Measurements from ENCODE around the gene MRPL28.
"Not testable (repeated sequence)": the region's sequence is repeated elsewhere in the genome, so short reads cannot be mapped to it uniquely, and the experiment has no call there.

Gene MRPL28

DNA sequence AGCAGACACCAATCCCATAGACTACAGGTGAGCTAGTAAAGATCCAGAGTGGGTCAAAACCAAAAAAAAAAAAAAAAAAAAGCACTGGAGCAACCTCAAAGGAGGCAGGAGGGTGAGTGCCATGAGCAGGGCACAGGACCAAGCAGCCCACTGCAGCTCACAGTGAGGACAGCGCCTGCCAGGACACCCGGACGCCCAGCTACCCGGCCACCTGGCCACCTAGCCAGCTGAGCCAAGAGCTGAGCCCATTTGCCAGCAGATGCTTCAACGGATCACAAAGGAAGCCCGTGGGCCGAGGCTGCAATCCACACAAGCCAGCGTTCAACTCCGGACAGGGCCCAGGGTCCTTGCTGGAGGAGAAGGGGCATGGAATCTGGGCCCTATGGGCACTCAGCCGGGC lies 32.9 kb downstream of the MRPL28 start:
- no peak for DNase-seq

- no peak for DNase-seq
These were observed 34.1 kb downstream of the MRPL28 start for GRCh38 chr16:336269-336668.

DNA sequence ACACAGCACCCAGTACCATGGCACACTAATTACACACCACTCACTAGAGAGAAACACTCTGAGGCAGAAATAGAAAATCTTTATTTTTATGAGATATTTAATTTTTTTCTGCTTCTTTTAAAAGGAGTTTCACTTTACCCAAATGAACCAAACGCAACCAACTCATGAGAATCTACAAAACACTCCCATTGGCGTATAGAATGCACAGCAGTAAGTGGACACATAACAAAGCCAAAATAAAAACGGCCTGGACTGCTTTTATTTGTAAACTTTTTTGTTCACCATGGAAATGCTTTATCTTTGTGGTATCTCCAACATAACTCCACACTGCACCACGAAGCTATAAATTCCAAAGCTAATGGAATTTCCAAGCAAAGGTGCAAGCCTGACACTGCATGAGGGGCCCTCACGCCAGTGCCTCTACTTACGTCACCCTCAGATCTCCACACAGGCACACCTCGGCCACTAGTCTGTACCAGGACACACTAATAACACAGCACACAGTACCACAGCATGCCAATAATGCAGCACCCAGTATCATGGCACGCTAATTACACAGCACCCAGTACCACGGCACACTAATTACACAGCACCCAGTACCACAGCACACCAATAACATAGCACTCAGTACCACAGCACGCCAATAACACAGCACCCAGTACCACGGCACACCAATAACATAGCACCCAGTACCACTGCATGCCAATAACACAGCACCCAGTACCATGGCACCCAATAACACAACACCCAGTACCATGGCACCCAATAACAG lies 35.3 kb downstream of the MRPL28 start:
- not testable (repeated sequence) for DNase-seq

DNA sequence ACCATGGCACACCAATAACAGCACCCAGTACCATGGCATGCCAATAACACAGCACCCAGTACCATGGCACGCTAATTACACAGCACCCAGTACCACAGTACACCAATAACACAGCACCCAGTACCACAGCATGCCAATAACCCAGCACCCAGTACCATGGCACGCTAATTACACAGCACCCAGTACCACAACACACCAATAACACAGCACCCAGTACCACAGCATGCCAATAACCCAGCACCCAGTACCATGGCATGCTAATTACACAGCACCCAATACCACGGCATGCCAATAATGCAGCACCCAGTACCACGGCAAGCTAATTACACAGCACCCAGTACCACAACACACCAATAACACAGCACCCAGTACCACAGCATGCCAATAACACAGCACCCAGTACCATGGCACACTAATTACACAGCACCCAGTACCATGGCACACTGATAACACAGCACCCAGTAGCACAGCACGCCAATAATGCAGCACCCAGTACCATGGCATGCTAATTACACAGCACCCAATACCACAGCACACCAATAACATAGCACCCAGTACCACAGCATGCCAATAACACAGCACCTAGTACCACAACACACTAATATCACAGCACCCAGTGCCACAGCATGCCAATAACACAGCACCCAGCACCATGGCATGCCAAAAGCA lies 36.0 kb downstream of the MRPL28 start:
- DNase-seq, result not testable (repeated sequence)

- DNase-seq, result no peak
These were observed 36.8 kb downstream of the MRPL28 start for GRCh38 chr16:333406-334094.

GRCh38 chr16:331181-331814 lies 39.0 kb downstream of the MRPL28 start:
- not testable (repeated sequence) for DNase-seq

DNA sequence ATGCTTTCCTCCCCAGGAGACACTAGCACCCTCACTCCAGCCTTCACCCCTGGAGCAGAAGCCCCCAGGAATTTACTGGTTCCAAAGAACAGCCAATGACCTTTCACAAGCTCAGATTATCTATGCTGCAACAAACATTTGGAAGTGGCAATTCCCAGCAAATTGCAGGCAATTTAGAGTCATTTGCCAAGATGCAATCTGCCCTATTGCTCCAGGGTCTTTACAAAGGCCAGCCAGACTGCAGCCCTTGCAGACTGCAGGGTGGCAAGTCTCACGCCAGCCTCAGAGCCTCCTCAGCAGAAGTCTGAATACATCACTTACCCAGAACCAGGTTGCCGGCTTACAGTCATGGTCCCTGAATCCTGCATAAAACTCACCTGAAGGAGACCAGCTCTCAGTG lies 39.6 kb downstream of the MRPL28 start:
- DNase-seq, result no peak

DNA sequence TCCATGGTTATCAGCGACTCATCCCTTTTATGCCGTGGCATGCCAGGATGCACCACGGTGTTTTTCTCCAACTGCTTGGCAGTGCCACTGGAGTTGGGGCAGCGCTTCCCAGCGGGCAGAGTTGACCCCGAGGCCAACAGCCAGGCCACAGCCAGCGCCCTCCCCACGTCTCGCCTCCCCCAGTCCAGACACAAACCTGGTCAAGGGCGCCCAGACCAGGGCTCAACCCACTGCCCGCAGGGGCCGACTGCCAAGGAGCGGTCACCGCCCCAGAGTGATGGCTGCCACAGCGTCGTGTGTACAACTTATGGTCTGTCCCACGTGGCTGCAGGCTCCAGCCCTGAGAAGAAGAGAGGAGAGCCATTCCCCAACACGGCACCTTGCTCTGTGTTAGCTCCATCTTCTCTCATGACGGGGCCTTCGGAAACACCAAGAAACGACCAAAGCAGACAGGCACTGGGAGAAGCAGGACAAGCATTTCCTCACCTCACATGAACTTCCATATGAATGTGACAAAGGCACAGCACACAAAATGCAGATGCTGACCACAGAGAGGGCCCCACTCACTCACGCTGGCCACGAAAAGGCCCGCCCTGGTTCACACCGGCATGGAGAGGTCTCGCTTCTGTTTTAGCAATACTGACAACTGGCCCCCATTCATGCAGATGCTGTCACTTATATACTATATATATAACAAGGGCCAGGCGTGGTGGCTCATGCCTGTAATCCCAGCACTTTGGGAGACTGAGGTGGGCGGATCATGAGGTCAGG lies 44.8 kb downstream of the MRPL28 start:
- no peak for DNase-seq

DNA sequence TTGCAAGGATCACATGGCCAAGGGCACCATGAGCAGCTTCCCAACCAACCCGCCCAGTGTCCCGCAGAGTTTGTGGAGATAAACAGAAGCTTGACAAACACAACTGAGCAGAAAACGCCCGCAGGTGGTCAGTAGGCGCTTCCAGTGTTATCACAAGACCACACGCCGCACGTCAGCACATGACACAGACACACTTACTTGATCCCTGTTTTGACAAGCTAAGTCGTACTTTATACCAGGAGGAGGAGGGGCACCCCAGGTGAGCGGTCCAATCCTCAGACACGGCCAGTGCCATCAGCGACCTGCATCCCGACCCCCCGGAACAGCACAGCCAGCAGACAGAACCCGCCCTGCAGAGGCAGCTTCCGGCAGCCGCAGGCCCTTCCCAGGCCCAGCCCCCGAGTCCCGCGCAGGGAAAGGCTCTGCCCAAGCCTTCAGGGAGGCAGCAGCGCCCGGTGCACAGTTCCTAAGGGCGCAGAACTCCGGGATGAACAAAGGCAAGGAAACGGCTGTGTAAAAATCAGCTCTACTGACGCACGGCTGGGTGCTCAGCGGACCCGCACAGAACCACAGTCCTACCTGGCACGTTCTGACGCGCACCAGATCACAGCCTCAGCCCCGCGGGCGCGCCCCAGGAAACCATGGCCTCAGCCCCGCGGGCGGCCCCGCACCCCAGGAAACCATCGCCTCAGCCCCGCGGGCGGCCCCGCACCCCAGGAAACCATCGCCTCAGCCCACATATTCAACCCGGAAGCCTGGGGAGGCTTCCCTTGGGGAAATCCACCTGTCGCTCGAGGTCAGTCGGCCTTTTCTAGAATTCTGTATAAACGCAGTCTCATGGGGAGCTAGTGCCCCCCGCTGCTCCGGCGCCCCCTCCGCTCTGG lies 45.6 kb downstream of the MRPL28 start:
- DNase-seq, result peak; percentile 54

DNA sequence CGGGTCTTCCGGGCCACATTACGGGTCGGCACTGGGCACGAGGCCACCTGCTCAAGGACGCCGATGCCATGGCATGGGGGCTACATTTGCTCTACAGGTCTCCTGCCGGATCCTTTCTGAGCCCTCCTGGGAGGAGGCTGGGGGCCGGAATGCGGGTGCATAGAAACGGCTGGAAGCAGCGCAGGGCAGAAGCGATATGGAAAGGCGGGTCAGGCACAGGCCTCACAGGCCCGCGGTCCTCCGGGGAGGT lies 46.2 kb downstream of the MRPL28 start:
- DNase-seq, result no peak

- no peak for DNase-seq
These were observed 47.7 kb downstream of the MRPL28 start for GRCh38 chr16:322476-323143.

DNA sequence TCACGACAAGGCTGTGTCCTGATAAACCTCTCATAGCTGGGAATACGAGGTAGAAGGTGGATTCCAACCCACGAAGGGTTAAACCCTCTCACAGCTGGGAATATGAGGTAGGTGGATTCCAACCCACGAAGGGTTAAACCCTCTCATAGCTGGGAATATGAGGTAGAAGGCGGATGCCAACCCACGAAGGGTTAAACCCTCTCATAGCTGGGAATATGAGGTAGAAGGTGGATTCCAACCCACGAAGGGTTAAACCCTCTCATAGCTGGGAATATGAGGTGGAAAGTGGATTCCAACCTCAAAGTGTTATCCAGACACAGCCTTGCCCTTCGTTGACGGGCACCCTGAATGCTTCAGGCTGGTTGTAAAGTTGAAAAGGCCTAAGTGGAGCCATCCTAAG lies 48.8 kb downstream of the MRPL28 start:
- no peak for DNase-seq

- DNase-seq, result no peak
These were observed 50.1 kb downstream of the MRPL28 start for GRCh38 chr16:320206-320605.

DNA sequence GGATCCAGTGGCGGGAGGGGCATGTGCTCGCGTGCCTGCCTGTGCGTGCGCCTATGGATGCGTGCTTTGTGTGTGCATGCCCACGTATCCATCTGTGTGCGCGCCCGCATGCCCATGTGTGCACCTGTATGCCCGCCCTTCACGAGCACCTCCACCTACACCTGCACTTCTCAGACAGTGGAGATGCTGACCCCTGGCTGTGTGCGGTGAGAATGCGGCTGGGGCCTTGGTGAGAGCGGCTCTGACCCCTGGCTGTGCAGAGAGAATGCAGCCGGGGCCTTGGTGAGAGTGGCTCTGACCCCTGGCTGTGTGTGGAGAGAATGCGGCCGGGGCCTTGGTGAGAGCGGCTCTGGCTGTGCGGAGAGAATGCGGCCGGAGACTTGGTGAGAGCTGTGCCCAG lies 51.7 kb downstream of the MRPL28 start:
- DNase-seq, result no peak

DNA sequence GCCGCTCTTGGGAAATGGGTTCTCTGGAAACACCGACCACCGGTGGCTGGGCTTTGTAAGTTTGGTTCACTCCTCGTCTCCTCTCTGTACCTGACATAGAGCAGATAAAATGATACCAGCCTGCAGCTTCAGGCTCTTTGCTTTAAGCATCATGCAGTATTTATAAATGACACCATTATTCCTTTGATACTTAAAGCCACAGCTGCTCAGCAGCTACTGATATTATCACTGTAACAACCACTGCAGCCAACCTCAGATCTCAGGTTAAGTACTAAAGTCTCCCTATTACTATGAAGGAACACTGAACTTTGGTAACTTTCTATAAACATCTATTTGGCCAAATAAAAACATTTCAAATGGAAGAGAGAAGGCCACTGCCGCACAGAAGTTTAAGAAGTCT lies 52.8 kb downstream of the MRPL28 start:
- no peak for DNase-seq

Data from stimulated activated naive CD4-positive, alpha-beta T cell treated with Interleukin-2 at 50 U/mL for 16 hours (primary cell).